Naive B cell (primary cell): ENCODE measurements around the gene ROCK2. TPM values are rescaled to one million over a fixed set of nuclear protein-coding genes. Genes with fewer than 3 reads are reported as not detected.
A peak's percentile ranks its signal among the peaks of the same experiment; 100 is the strongest.

Experiments
- ATAC-seq, 2 donors: fragments of 150-1000 bp; cut with Tn5 transposase; 2 replicates each; pipeline ENCODE4 v1.10.0; 2021; ENCODE audit warnings: low read depth in 2 of 2, mild to moderate bottlenecking in 2 of 2, moderate library complexity in 2 of 2
- DNase-seq: peaks from one replicate; pipeline ENCODE4 v3.0.0; 2022
- H3K27ac Mint-ChIP-seq, 6 donors: one replicate each; pipeline ENCODE4 v1.8.0; 2020 to 2022; ENCODE audit warnings: mild to moderate bottlenecking in 6 of 6, mixed read lengths in 6 of 6, moderate library complexity in 5 of 6, inconsistent platforms in 2 of 6
- H3K27me3 Mint-ChIP-seq, 3 donors: one replicate each; pipeline ENCODE4 v1.8.0; 2021 to 2022; ENCODE audit warnings: mixed read lengths in 3 of 3, mild to moderate bottlenecking in 1 of 3
- H3K36me3 Mint-ChIP-seq, 2 donors: one replicate each; pipeline ENCODE4 v1.8.0; 2020 to 2022; ENCODE audit warnings: mixed read lengths in 2 of 2, inconsistent platforms in 1 of 2, mild to moderate bottlenecking in 1 of 2
- H3K4me1 Mint-ChIP-seq, 3 donors: one replicate each; pipeline ENCODE4 v1.8.0; 2020 to 2022; ENCODE audit warnings: mixed read lengths in 3 of 3, inconsistent platforms in 1 of 3, mild to moderate bottlenecking in 1 of 3, moderate library complexity in 1 of 3
- H3K4me3 Mint-ChIP-seq, 8 donors: one replicate each; pipeline ENCODE4 v1.8.0; 2020 to 2022; ENCODE audit warnings: mild to moderate bottlenecking in 8 of 8, mixed read lengths in 8 of 8, moderate library complexity in 8 of 8, inconsistent platforms in 2 of 8
- H3K9me3 Mint-ChIP-seq, 7 donors: one replicate each; pipeline ENCODE4 v1.8.0; 2020 to 2022; ENCODE audit warnings: mixed read lengths in 7 of 7, mild to moderate bottlenecking in 5 of 7, inconsistent platforms in 2 of 7, moderate library complexity in 1 of 7
- polyA plus RNA-seq, 6 donors: library from polyadenylated mRNA; unstranded; fragments of 300-500 nt; fragmentation: Illumina TruSeq; gene quantifications; one replicate each; pipeline ENCODE4 v1.2.3, GENCODE V29; 2021; ENCODE audit warnings: low read depth in 6 of 6

Gene ROCK2
- polyA plus RNA-seq, 6 donors from 2014 or later, result 3.2 to 21.2 (median 10.0) TPM

GRCh38 chr2:11376071-11376470, 31.6 kb upstream of the ROCK2 start:
- ATAC-seq, result no peak
- peak overlapping the region in 5 of 6 donors; percentile 12 to 88 (median 77) for H3K27ac Mint-ChIP-seq
- peaks cover 0 to 7% (median 0%) of the 10 kb centered on the region in 3 donors for H3K27me3 Mint-ChIP-seq
- H3K4me3 Mint-ChIP-seq, result no peak overlapping the region
- no peak for DNase-seq
- H3K4me1 Mint-ChIP-seq, result peaks cover 39 to 50% (median 40%) of the 10 kb centered on the region in 3 donors
- no peaks in the 10 kb centered on the region for H3K9me3 Mint-ChIP-seq
- H3K36me3 Mint-ChIP-seq, result no peaks in the 10 kb centered on the region

DNA sequence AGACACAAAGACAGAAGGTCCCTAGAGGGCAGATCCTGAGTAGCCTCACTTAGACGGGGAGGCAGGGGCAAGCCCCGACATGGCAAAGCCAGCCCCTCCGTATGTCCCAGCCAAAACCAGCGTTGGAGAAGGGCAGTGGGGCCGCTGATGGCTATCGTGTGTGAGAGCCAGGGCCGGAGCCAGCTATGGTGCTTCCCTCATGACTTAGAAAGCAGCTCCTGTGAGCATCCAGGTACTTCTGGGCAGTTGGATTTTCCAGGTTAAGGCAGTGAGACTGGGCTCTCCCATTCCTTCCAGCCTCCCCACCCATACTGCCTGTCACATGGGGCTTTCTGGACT, 31.2 kb upstream of the ROCK2 start:
- DNase-seq (no peak), ATAC-seq (no peak)
- Mint-ChIP-seq H3K4me1 (peaks cover 37 to 46% (median 40%) of the 10 kb centered on the region in 3 donors), H3K27ac (peak overlapping the region in 3 of 6 donors; percentile 12 to 77 (median 20)), H3K27me3 (peaks cover 0 to 7% (median 0%) of the 10 kb centered on the region in 3 donors), H3K9me3 (no peaks in the 10 kb centered on the region), H3K36me3 (no peaks in the 10 kb centered on the region), H3K4me3 (no peak overlapping the region)

GRCh38 chr2:11375025-11375688, 30.7 kb upstream of the ROCK2 start:
- no peak for ATAC-seq

GRCh38 chr2:11373096-11373495, 28.7 kb upstream of the ROCK2 start:
- Mint-ChIP-seq H3K27me3 (peaks cover 0 to 7% (median 0%) of the 10 kb centered on the region in 3 donors), H3K4me1 (peaks cover 29 to 32% (median 31%) of the 10 kb centered on the region in 3 donors), H3K4me3 (peak overlapping the region in 4 of 8 donors; percentile 29 to 65 (median 46)), H3K9me3 (no peaks in the 10 kb centered on the region), H3K27ac (peak overlapping the region in 2 of 6 donors; percentile 65 to 88), H3K36me3 (no peaks in the 10 kb centered on the region)
- DNase-seq, result no peak
- ATAC-seq, result no peak

More at GRCh38 chr2:11375025-11375688, 30.7 kb upstream of the ROCK2 start:
- no peaks in the 10 kb centered on the region for H3K9me3 Mint-ChIP-seq
- no peaks in the 10 kb centered on the region for H3K36me3 Mint-ChIP-seq
- peak overlapping the region in 3 of 6 donors; percentile 24 to 88 (median 49) for H3K27ac Mint-ChIP-seq
- H3K4me1 Mint-ChIP-seq, result peaks cover 37 to 45% (median 40%) of the 10 kb centered on the region in 3 donors
- no peak for DNase-seq
- H3K27me3 Mint-ChIP-seq, result peaks cover 0 to 7% (median 0%) of the 10 kb centered on the region in 3 donors
- H3K4me3 Mint-ChIP-seq, result peak overlapping the region in 6 of 8 donors; percentile 21 to 70 (median 62)

- ATAC-seq, result no peak
- H3K36me3 Mint-ChIP-seq, result no peaks in the 10 kb centered on the region
- H3K27ac Mint-ChIP-seq, result no peak overlapping the region
- peaks cover 22 to 26% (median 25%) of the 10 kb centered on the region in 3 donors for H3K4me1 Mint-ChIP-seq
- no peaks in the 10 kb centered on the region for H3K9me3 Mint-ChIP-seq
- peaks cover 0 to 7% (median 0%) of the 10 kb centered on the region in 3 donors for H3K27me3 Mint-ChIP-seq
- no peak for DNase-seq
- peak overlapping the region in 1 of 8 donors; percentile 23 for H3K4me3 Mint-ChIP-seq
Observed at GRCh38 chr2:11371092-11371937, 26.9 kb upstream of the ROCK2 start.

GRCh38 chr2:11370377-11371091, 26.1 kb upstream of the ROCK2 start:
- ATAC-seq, result no peak
- no peaks in the 10 kb centered on the region for H3K9me3 Mint-ChIP-seq
- H3K4me1 Mint-ChIP-seq, result peaks cover 22 to 26% (median 22%) of the 10 kb centered on the region in 3 donors
- peaks cover 0 to 7% (median 0%) of the 10 kb centered on the region in 3 donors for H3K27me3 Mint-ChIP-seq
- DNase-seq, result no peak
- H3K27ac Mint-ChIP-seq, result no peak overlapping the region
- no peaks in the 10 kb centered on the region for H3K36me3 Mint-ChIP-seq
- H3K4me3 Mint-ChIP-seq, result peak overlapping the region in 1 of 8 donors; percentile 23

- Mint-ChIP-seq H3K36me3 (no peaks in the 10 kb centered on the region), H3K27ac (no peak overlapping the region), H3K27me3 (peaks cover 6 to 14% (median 12%) of the 10 kb centered on the region in 3 donors), H3K4me3 (no peak overlapping the region), H3K9me3 (no peaks in the 10 kb centered on the region), H3K4me1 (peaks cover under 1 to 8% (median 3%) of the 10 kb centered on the region in 3 donors)
- no peak for DNase-seq
- ATAC-seq, result no peak
Observed at GRCh38 chr2:11368059-11368572, 23.7 kb upstream of the ROCK2 start.

DNA sequence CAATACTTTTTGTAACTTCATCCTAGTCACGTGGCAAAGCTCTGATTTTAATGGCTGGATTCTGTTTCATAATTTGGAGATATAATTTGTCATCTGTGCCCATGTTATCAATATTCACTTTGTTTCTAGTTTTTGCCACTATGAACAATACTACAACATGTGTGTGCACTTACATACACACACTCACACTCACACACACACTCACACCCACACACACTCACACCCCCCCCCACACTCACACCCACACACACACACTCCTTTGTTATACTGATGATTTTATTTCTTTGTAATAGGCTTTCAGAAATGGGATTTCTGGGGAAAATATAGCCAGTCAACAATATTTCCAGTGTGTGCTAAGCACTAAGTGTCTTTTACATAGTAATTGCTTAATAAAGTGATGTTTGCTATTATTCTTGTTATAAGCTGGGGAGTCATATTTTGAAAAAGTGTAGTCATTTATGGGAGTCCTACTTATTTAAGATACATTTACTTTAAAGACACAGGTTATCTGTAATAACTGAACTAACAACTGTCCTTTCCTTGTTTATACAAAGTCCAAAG, 22.8 kb upstream of the ROCK2 start:
- Mint-ChIP-seq H3K4me1 (peaks cover 0 to 3% (median 0%) of the 10 kb centered on the region in 3 donors), H3K36me3 (no peaks in the 10 kb centered on the region), H3K4me3 (no peak overlapping the region), H3K9me3 (no peaks in the 10 kb centered on the region), H3K27ac (peak overlapping the region in 1 of 6 donors; percentile 1), H3K27me3 (peaks cover 9 to 16% (median 12%) of the 10 kb centered on the region in 3 donors)
- no peak for DNase-seq
- ATAC-seq, result no peak

DNA sequence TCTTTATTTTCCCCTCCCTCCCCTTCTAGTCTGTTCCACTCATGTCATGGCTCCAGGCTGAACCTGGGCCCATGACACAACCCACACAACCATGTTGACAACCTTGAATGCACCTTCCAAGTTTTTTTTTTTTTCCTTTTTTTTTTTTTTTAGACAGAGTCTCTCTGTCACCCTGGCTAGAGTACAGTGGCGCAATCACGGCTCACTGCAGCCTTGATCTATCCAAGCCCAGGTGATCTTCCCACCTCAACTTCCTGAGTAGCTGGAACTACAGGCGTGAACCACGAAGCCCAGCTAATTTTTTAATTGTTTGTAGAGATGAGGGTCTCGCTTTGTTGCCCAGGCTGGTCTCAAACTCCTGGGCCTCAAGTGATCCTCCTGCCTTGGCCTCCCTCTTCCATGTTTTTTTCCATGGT, 21.9 kb upstream of the ROCK2 start:
- no peaks in the 10 kb centered on the region for H3K9me3 Mint-ChIP-seq
- ATAC-seq (no peak), DNase-seq (no peak)
- H3K4me3 Mint-ChIP-seq, result no peak overlapping the region
- H3K4me1 Mint-ChIP-seq, result no peaks in the 10 kb centered on the region
- H3K27me3 Mint-ChIP-seq, result peaks cover 8 to 16% (median 11%) of the 10 kb centered on the region in 3 donors
- peak overlapping the region in 1 of 6 donors; percentile 78 for H3K27ac Mint-ChIP-seq
- no peaks in the 10 kb centered on the region for H3K36me3 Mint-ChIP-seq

- DNase-seq (no peak), ATAC-seq (no peak)
- Mint-ChIP-seq H3K36me3 (no peaks in the 10 kb centered on the region), H3K4me3 (no peak overlapping the region), H3K9me3 (no peaks in the 10 kb centered on the region), H3K27me3 (peaks cover 8 to 16% (median 11%) of the 10 kb centered on the region in 3 donors), H3K27ac (no peak overlapping the region), H3K4me1 (no peaks in the 10 kb centered on the region)
Observed at GRCh38 chr2:11365096-11365879, 20.9 kb upstream of the ROCK2 start.

DNA sequence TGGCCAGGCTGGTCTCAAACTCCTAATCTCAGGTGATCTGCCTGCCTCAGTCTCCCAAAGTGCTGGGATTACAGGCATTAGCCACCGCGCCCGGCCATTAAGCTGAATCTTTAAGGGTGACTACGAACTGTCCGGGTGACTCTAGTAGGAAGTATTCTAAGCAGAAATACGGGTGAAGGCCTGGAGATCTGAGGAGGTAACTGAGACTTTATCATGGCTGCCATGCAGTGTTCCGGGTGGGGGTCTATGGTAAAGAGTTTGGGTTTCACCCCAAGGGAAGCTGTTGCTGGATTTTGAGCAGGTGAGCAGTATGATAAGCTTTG, 20.1 kb upstream of the ROCK2 start:
- no peaks in the 10 kb centered on the region for H3K9me3 Mint-ChIP-seq
- ATAC-seq (no peak), DNase-seq (no peak)
- H3K36me3 Mint-ChIP-seq, result no peaks in the 10 kb centered on the region
- H3K4me3 Mint-ChIP-seq, result no peak overlapping the region
- H3K27ac Mint-ChIP-seq, result no peak overlapping the region
- H3K4me1 Mint-ChIP-seq, result no peaks in the 10 kb centered on the region
- peaks cover 8 to 16% (median 11%) of the 10 kb centered on the region in 3 donors for H3K27me3 Mint-ChIP-seq

- no peaks in the 10 kb centered on the region for H3K9me3 Mint-ChIP-seq
- no peak overlapping the region for H3K27ac Mint-ChIP-seq
- DNase-seq (no peak), ATAC-seq (no peak)
- H3K27me3 Mint-ChIP-seq, result peaks cover 8 to 16% (median 11%) of the 10 kb centered on the region in 3 donors
- no peaks in the 10 kb centered on the region for H3K4me1 Mint-ChIP-seq
- no peaks in the 10 kb centered on the region for H3K36me3 Mint-ChIP-seq
- no peak overlapping the region for H3K4me3 Mint-ChIP-seq
Observed at GRCh38 chr2:11363868-11364564, 19.6 kb upstream of the ROCK2 start.
